Kidney (tissue), 14 donors: ENCODE results near the gene TMEM161A. TPM values are rescaled to one million over a fixed set of nuclear protein-coding genes. Genes with fewer than 3 reads are reported as not detected.

Experiments
- DNase-seq, 5 donors: peaks; one replicate each; pipeline ENCODE4 v3.0.0-alpha.2; 2013 to 2020
- FAIRE-seq: peaks from 2 replicates; lab custom pipeline; 2012; peaks lifted over from hg19 to GRCh38; lab: Jason Lieb, UNC
- H3K27ac ChIP-seq, 2 donors: one replicate each; pipeline ENCODE4 v1.7.0; 2013; ENCODE audit warnings: low read depth in 2 of 2, low read length in 2 of 2, inconsistent platforms in 1 of 2
- H3K27me3 ChIP-seq: one replicate; pipeline ENCODE4 v1.7.1; 2013; ENCODE audit warnings: low read length, inconsistent platforms; ENCODE audit not compliant: control insufficient read depth, insufficient read depth
- H3K36me3 ChIP-seq, 3 donors: one replicate each; pipeline versions ENCODE4 v1.7.0 to v1.7.1; 2013; ENCODE audit warnings: low read length in 3 of 3, control low read depth in 1 of 3, inconsistent platforms in 1 of 3; ENCODE audit not compliant: insufficient read depth in 3 of 3, control insufficient read depth in 2 of 3
- H3K4me1 ChIP-seq, 3 donors: one replicate each; pipeline versions ENCODE4 v1.7.0 to v1.7.1; 2013; ENCODE audit warnings: low read length in 3 of 3, inconsistent platforms in 1 of 3, low read depth in 1 of 3; ENCODE audit not compliant: control insufficient read depth in 2 of 3, insufficient read depth in 2 of 3
- H3K4me3 ChIP-seq, 3 donors: one replicate each; pipeline versions ENCODE4 v1.7.0 to v1.8.1; 2013; ENCODE audit warnings: low read length in 3 of 3, control low read depth in 1 of 3, inconsistent platforms in 1 of 3
- H3K9ac ChIP-seq, 3 donors: one replicate each; pipeline versions ENCODE4 v1.7.0 to v1.7.1; 2013; ENCODE audit warnings: low read length in 3 of 3, control low read depth in 1 of 3, inconsistent platforms in 1 of 3
- H3K9me3 ChIP-seq, 3 donors: one replicate each; pipeline versions ENCODE4 v1.7.0 to v1.7.1; 2013; ENCODE audit warnings: low read length in 3 of 3, control low read depth in 1 of 3, inconsistent platforms in 1 of 3; ENCODE audit not compliant: control insufficient read depth in 2 of 3, insufficient read depth in 1 of 3
- CTCF ChIP-seq: IDR thresholded peaks from 3 replicates; pipeline ENCODE4 v1.5.1; 2012; ENCODE audit warnings: mild to moderate bottlenecking, moderate library complexity, borderline replicate concordance; ENCODE audit not compliant: insufficient read depth; ENCODE audit errors: extremely low read depth
- intact Hi-C: fragments of 100-400 bp; cut with DNase I; formaldehyde crosslinking; loops from one replicate; pipeline ENCODE4 v1.11.1; 2022
- polyA plus RNA-seq: library from polyadenylated mRNA; stranded (reverse); fragments of 350-450 nt; fragmentation: Illumina TruSeq; extraction: RNeasy Lipid Tissue Mini Kit (QIAGEN cat#74804); gene quantifications from one replicate; pipeline ENCODE4 v1.2.3, GENCODE V29; 2014; ENCODE audit warnings: low read depth, low replicate concordance; ENCODE audit not compliant: insufficient read depth
- total RNA-seq: library from RNA; stranded (reverse); fragmentation: NEBNext Ultra II Directional; extraction: Animal tissue kit (Norgen Biotek cat#: 25700); gene quantifications from one replicate; pipeline ENCODE4 v1.2.1, GENCODE V29; 2021
- donor health status: control.
- donor health status: control.
- donor health status: control.
- donor health status: control.
- donor health status: control.
- donor health status: DM: yes; HTN: yes; CAD: no.
- donor health status: Normal renal cell carcinoma (clear cell type).

TMEM161A gene
- total and polyA plus RNA-seq, 2 donors from 2014 or later, result 23.9 to 37.1 TPM

- H3K27ac ChIP-seq, result no peak overlapping the region
- no peak overlapping the region for H3K9ac ChIP-seq
- no peak for DNase-seq
- peaks cover 0 to 3% (median 0%) of the 10 kb centered on the region in 3 donors for H3K4me1 ChIP-seq
- H3K36me3 ChIP-seq, result no peaks in the 10 kb centered on the region
- no peaks in the 10 kb centered on the region for H3K9me3 ChIP-seq
- H3K4me3 ChIP-seq, result no peak overlapping the region
- no peak for TF ChIP-seq CTCF
- FAIRE-seq, result no peak
- no peaks in the 10 kb centered on the region for H3K27me3 ChIP-seq
- intact Hi-C loops, result no loop called here
Observed at GRCh38 chr19:19165396-19165795, 27.1 kb upstream of the TMEM161A start.

- Histone ChIP-seq H3K9me3 (no peaks in the 10 kb centered on the region), H3K9ac (no peak overlapping the region), H3K27me3 (no peaks in the 10 kb centered on the region), H3K4me1 (no peaks in the 10 kb centered on the region), H3K4me3 (no peak overlapping the region), H3K36me3 (no peaks in the 10 kb centered on the region), H3K27ac (no peak overlapping the region)
- FAIRE-seq (no peak), DNase-seq (no peak)
- intact Hi-C loops, result no loop called here
- no peak for TF ChIP-seq CTCF
Observed at GRCh38 chr19:19162495-19162894, 24.2 kb upstream of the TMEM161A start.

- no peak for DNase-seq
- TF ChIP-seq CTCF, result no peak
- Histone ChIP-seq H3K9me3 (peaks cover 0 to 2% (median 0%) of the 10 kb centered on the region in 3 donors), H3K9ac (no peak overlapping the region), H3K27ac (no peak overlapping the region), H3K36me3 (no peaks in the 10 kb centered on the region), H3K27me3 (no peaks in the 10 kb centered on the region), H3K4me1 (no peaks in the 10 kb centered on the region), H3K4me3 (no peak overlapping the region)
- no peak for FAIRE-seq
- intact Hi-C loops, result no loop called here
Observed at GRCh38 chr19:19160461-19161035, 22.3 kb upstream of the TMEM161A start.

GRCh38 chr19:19159534-19159933 lies 21.3 kb upstream of the TMEM161A start:
- peaks cover 0 to 2% (median 0%) of the 10 kb centered on the region in 3 donors for H3K9me3 ChIP-seq
- no peak overlapping the region for H3K4me3 ChIP-seq
- intact Hi-C loops, result no loop called here
- no peaks in the 10 kb centered on the region for H3K4me1 ChIP-seq
- no peak overlapping the region for H3K27ac ChIP-seq
- FAIRE-seq (no peak), DNase-seq (no peak)
- H3K9ac ChIP-seq, result no peak overlapping the region
- no peaks in the 10 kb centered on the region for H3K36me3 ChIP-seq
- TF ChIP-seq CTCF, result no peak
- H3K27me3 ChIP-seq, result no peaks in the 10 kb centered on the region
